ENCODE results near the gene XPO5. TPM values are rescaled to one million over a fixed set of nuclear protein-coding genes. Genes with fewer than 3 reads are reported as not detected.

The XPO5 gene
- total RNA-seq, 1 experiment from 2014 or later: 97.8 TPM

DNA sequence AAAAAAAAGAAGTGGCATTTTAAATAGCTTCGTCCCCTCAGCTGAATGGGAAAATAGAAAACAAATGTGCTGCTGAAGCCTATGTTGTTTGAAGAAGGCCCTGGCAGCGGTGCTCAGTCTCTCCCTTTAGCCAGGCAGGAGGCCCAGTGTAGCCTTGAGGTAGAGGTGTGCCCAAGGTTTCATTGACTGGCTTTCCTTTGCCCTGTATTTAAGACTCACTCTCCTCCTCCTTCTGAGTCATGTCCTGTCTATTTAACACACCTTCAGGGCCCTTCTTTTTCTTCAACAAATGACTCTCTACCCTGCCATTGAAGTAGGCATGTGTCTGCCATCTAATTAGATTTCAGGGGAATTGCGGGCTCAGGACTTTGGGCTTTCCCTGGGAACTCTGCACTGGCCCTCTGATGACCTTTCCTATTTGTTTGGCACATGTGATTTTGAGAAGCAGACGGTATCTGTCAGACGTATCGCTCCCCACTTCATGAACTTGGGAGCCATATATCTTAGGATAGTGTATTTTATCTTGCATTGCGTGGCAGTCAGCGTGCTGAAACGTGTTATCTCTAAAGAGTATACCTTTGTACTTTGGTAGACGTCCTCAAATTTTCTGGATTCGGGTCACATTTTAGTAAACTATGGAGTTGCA, 94.1 kb downstream of the XPO5 start:
- Mint-ChIP-seq H3K4me1 (peaks cover 51% of the 10 kb centered on the region), H3K36me3 (peaks cover 2% of the 10 kb centered on the region; the same call in 1 of the 2 replicates), H3K27ac (peak overlapping the region; percentile 73), H3K9me3 (no peaks in the 10 kb centered on the region), H3K27me3 (ENCODE audit: low read depth) (no peaks in the 10 kb centered on the region), H3K4me3 (peak overlapping the region; percentile 12)
- peak; percentile 5; the same call in 1 of the 2 replicates for ATAC-seq
- CTCF ChIA-PET: interaction anchor here (0.6 to 2.8 kb wide), 7 partner anchors 8 to 654 kb away, joined by 3 to 15 read pairs (median 3); no protein-coding TSS in a partner anchor
- POLR2A ChIA-PET: interaction anchor here (0.7 kb wide), 1 partner anchor 209 kb away, joined by 3 read pairs; no protein-coding TSS in a partner anchor
- TF ChIP-seq NR3C1 (CRISPR knock-in tag; conservative IDR thresholded peaks at IDR 0.05; ENCODE audit: low read depth) (no peak), MAX (CRISPR knock-in tag; IDR thresholded peaks at IDR 0.05) (no peak), ZSCAN18 (CRISPR knock-in tag; IDR thresholded peaks at IDR 0.05) (no peak), ATF1 (CRISPR knock-in tag; IDR thresholded peaks at IDR 0.05) (no peak), SP1 (CRISPR knock-in tag; conservative IDR thresholded peaks at IDR 0.05) (no peak)
- no peak for DNase-seq (ENCODE audit: low spot score)

DNA sequence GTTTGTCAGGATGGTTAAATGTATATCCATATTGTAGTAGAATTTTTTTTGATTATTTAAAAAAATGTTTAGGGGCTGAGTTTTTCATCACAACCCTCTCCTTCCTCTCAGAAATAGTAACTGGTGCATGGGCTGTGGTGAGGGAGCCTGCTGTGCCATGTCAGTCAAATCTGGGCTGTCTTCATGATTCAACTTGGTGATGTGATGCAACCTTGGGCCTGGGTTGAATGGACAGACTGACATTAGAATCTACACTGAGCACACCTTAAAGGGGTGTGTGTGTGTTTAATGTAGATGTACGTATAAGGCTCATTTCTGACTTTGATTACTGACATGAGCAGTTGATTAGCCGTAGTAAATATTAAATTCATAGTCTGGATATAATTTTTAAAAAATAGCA, 94.8 kb downstream of the XPO5 start:
- Mint-ChIP-seq H3K9me3 (no peaks in the 10 kb centered on the region), H3K27me3 (ENCODE audit: low read depth) (no peaks in the 10 kb centered on the region), H3K4me1 (peaks cover 53% of the 10 kb centered on the region), H3K4me3 (no peak overlapping the region), H3K36me3 (no peaks in the 10 kb centered on the region), H3K27ac (no peak overlapping the region)
- DNase-seq (ENCODE audit: low spot score) (no peak), ATAC-seq (no peak)
- TF ChIP-seq FOXP1 (CRISPR knock-in tag; IDR thresholded peaks at IDR 0.05; ENCODE audit: borderline replicate concordance) (no peak), GABPB1 (CRISPR knock-in tag; IDR thresholded peaks at IDR 0.05) (peak; percentile 92), ZNF263 (CRISPR knock-in tag; IDR thresholded peaks at IDR 0.05; ENCODE audit: low read depth) (no peak), IRF2 (CRISPR knock-in tag; IDR thresholded peaks at IDR 0.05; ENCODE audit: borderline replicate concordance, low read depth) (no peak), GRHL2 (CRISPR knock-in tag; IDR thresholded peaks at IDR 0.05; ENCODE audit: insufficient replicate concordance, severe bottlenecking) (no peak), TEAD1 (CRISPR knock-in tag; IDR thresholded peaks at IDR 0.05) (no peak), E2F5 (CRISPR knock-in tag; IDR thresholded peaks at IDR 0.05) (no peak)
- TF ChIP-seq, protein P1, sequence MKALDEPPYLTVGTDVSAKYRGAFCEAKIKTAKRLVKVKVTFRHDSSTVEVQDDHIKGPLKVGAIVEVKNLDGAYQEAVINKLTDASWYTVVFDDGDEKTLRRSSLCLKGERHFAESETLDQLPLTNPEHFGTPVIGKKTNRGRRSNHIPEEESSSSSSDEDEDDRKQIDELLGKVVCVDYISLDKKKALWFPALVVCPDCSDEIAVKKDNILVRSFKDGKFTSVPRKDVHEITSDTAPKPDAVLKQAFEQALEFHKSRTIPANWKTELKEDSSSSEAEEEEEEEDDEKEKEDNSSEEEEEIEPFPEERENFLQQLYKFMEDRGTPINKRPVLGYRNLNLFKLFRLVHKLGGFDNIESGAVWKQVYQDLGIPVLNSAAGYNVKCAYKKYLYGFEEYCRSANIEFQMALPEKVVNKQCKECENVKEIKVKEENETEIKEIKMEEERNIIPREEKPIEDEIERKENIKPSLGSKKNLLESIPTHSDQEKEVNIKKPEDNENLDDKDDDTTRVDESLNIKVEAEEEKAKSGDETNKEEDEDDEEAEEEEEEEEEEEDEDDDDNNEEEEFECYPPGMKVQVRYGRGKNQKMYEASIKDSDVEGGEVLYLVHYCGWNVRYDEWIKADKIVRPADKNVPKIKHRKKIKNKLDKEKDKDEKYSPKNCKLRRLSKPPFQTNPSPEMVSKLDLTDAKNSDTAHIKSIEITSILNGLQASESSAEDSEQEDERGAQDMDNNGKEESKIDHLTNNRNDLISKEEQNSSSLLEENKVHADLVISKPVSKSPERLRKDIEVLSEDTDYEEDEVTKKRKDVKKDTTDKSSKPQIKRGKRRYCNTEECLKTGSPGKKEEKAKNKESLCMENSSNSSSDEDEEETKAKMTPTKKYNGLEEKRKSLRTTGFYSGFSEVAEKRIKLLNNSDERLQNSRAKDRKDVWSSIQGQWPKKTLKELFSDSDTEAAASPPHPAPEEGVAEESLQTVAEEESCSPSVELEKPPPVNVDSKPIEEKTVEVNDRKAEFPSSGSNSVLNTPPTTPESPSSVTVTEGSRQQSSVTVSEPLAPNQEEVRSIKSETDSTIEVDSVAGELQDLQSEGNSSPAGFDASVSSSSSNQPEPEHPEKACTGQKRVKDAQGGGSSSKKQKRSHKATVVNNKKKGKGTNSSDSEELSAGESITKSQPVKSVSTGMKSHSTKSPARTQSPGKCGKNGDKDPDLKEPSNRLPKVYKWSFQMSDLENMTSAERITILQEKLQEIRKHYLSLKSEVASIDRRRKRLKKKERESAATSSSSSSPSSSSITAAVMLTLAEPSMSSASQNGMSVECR (CRISPR knock-in tag; IDR thresholded peaks at IDR 0.05; ENCODE audit: borderline replicate concordance): no peak
- TF ChIP-seq, protein P2, sequence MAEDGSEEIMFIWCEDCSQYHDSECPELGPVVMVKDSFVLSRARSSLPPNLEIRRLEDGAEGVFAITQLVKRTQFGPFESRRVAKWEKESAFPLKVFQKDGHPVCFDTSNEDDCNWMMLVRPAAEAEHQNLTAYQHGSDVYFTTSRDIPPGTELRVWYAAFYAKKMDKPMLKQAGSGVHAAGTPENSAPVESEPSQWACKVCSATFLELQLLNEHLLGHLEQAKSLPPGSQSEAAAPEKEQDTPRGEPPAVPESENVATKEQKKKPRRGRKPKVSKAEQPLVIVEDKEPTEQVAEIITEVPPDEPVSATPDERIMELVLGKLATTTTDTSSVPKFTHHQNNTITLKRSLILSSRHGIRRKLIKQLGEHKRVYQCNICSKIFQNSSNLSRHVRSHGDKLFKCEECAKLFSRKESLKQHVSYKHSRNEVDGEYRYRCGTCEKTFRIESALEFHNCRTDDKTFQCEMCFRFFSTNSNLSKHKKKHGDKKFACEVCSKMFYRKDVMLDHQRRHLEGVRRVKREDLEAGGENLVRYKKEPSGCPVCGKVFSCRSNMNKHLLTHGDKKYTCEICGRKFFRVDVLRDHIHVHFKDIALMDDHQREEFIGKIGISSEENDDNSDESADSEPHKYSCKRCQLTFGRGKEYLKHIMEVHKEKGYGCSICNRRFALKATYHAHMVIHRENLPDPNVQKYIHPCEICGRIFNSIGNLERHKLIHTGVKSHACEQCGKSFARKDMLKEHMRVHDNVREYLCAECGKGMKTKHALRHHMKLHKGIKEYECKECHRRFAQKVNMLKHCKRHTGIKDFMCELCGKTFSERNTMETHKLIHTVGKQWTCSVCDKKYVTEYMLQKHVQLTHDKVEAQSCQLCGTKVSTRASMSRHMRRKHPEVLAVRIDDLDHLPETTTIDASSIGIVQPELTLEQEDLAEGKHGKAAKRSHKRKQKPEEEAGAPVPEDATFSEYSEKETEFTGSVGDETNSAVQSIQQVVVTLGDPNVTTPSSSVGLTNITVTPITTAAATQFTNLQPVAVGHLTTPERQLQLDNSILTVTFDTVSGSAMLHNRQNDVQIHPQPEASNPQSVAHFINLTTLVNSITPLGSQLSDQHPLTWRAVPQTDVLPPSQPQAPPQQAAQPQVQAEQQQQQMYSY (CRISPR knock-in tag; IDR thresholded peaks at IDR 0.05): no peak
- ChIA-PET POLR2A (interaction anchor here (0.7 to 1.0 kb wide), 2 partner anchors 12 to 208 kb away, joined by 3 to 4 read pairs; no protein-coding TSS in a partner anchor), CTCF (interaction anchor here (0.6 to 2.8 kb wide), 7 partner anchors 8 to 655 kb away, joined by 3 to 15 read pairs (median 3); no protein-coding TSS in a partner anchor)

Measured in WTC11 (cell line).